HG02870 (cell line): ENCODE data around the gene TANC2.

Experiments used
- ATAC-seq: cut with Tn5 transposase; IDR thresholded peaks from one replicate; pipeline ENCODE4 v1.9.1; 2021; ENCODE audit warnings: mild to moderate bottlenecking, moderate library complexity; ENCODE audit not compliant: unreplicated experiment

The TANC2 gene

GRCh38 chr17:62965686-62966425, at the start of gene TANC2:
Gene TANC2 (plus strand): TSS chr17:62966235. CDS start chr17:63009560, 43,325 bp downstream.
- no peak for ATAC-seq

- no peak for ATAC-seq
Observed at GRCh38 chr17:62916684-62917571, 49.1 kb upstream of the TANC2 start.

GRCh38 chr17:62919388-62919787, 46.6 kb upstream of the TANC2 start:
- no peak for ATAC-seq

- ATAC-seq: no peak
Observed at GRCh38 chr17:62920300-62920699, 45.7 kb upstream of the TANC2 start.

GRCh38 chr17:62921817-62922216, 44.2 kb upstream of the TANC2 start:
- ATAC-seq: no peak

- no peak for ATAC-seq
Observed at GRCh38 chr17:62923258-62924150, 42.5 kb upstream of the TANC2 start.

- ATAC-seq: no peak
Observed at GRCh38 chr17:62925267-62925836, 40.7 kb upstream of the TANC2 start.

- ATAC-seq: no peak
Observed at GRCh38 chr17:62927083-62927482, 39.0 kb upstream of the TANC2 start.

- no peak for ATAC-seq
Observed at GRCh38 chr17:62929320-62929719, 36.7 kb upstream of the TANC2 start.

GRCh38 chr17:62931101-62931500, 34.9 kb upstream of the TANC2 start:
- ATAC-seq: no peak

GRCh38 chr17:62933501-62934385, 32.3 kb upstream of the TANC2 start:
- ATAC-seq: no peak

GRCh38 chr17:62935098-62935497, 30.9 kb upstream of the TANC2 start:
- no peak for ATAC-seq

GRCh38 chr17:62935523-62935922, 30.5 kb upstream of the TANC2 start:
- ATAC-seq: no peak

- ATAC-seq: no peak
Observed at GRCh38 chr17:62937606-62938005, 28.4 kb upstream of the TANC2 start.

- ATAC-seq: no peak
Observed at GRCh38 chr17:62941358-62941991, 24.6 kb upstream of the TANC2 start.

GRCh38 chr17:62948370-62948769, 17.7 kb upstream of the TANC2 start:
- ATAC-seq: no peak

GRCh38 chr17:62949036-62949435, 17.0 kb upstream of the TANC2 start:
- ATAC-seq: no peak

GRCh38 chr17:62950067-62950466, 16.0 kb upstream of the TANC2 start:
- ATAC-seq: no peak

- ATAC-seq: no peak
Observed at GRCh38 chr17:62955841-62956352, 10.1 kb upstream of the TANC2 start.
